HL-60 (cell line): ENCODE measurements around the gene FNDC3B.
A peak's percentile ranks its signal among the peaks of the same experiment; 100 is the strongest.

ENCODE experiments used
- DNase-seq, 2 experiments: peaks; one replicate each; pipeline ENCODE4 v3.0.0-alpha.2; 2010 to 2020; ENCODE audit warnings: low read depth in 1 of 2, low spot score in 1 of 2
- H3K27ac ChIP-seq: fragments of 250-450 bp; sonication (Bioruptor Pico); replicated peaks from 2 replicates; pipeline ENCODE4 v1.5.1; 2020; ENCODE audit warnings: mild to moderate bottlenecking, moderate library complexity
- H3K27me3 ChIP-seq: fragments of 250-450 bp; sonication (Bioruptor Pico); 2 replicates; pipeline ENCODE4 v1.5.1; 2021; ENCODE audit warnings: mild to moderate bottlenecking, moderate library complexity; ENCODE audit not compliant: insufficient read depth, poor library complexity, severe bottlenecking
- H3K4me3 ChIP-seq: replicated peaks from 2 replicates; pipeline ENCODE4 v1.5.1; 2011; ENCODE audit warnings: mild to moderate bottlenecking, control low read depth, low read length; ENCODE audit not compliant: insufficient read depth
- CTCF ChIP-seq: IDR thresholded peaks from one replicate; pipeline ENCODE4 v1.5.1; 2011; ENCODE audit warnings: low read length, control low read depth, inconsistent platforms; ENCODE audit not compliant: insufficient read depth
- GABPA ChIP-seq: IDR thresholded peaks from 2 replicates; pipeline ENCODE4 v1.6.1; 2012; ENCODE audit warnings: low read depth
- POLR2AphosphoS5 ChIP-seq: IDR thresholded peaks from 2 replicates; pipeline ENCODE4 v1.6.1; 2012; ENCODE audit warnings: low read depth
- SPI1 ChIP-seq: IDR thresholded peaks from 2 replicates; pipeline ENCODE4 v1.6.1; 2012; ENCODE audit warnings: low read depth, mild to moderate bottlenecking, borderline replicate concordance
- TF ChIP-seq, protein P1 (sequence below): IDR thresholded peaks from 2 replicates; pipeline ENCODE4 v1.6.1; 2012; ENCODE audit warnings: low read depth; ENCODE audit not compliant: insufficient replicate concordance

FNDC3B gene

GRCh38 chr3:172398484-172398883, 359.1 kb downstream of the FNDC3B start:
- TF ChIP-seq CTCF (no peak), GABPA (no peak), POLR2AphosphoS5 (no peak), SPI1 (no peak)
- TF ChIP-seq, protein P1, sequence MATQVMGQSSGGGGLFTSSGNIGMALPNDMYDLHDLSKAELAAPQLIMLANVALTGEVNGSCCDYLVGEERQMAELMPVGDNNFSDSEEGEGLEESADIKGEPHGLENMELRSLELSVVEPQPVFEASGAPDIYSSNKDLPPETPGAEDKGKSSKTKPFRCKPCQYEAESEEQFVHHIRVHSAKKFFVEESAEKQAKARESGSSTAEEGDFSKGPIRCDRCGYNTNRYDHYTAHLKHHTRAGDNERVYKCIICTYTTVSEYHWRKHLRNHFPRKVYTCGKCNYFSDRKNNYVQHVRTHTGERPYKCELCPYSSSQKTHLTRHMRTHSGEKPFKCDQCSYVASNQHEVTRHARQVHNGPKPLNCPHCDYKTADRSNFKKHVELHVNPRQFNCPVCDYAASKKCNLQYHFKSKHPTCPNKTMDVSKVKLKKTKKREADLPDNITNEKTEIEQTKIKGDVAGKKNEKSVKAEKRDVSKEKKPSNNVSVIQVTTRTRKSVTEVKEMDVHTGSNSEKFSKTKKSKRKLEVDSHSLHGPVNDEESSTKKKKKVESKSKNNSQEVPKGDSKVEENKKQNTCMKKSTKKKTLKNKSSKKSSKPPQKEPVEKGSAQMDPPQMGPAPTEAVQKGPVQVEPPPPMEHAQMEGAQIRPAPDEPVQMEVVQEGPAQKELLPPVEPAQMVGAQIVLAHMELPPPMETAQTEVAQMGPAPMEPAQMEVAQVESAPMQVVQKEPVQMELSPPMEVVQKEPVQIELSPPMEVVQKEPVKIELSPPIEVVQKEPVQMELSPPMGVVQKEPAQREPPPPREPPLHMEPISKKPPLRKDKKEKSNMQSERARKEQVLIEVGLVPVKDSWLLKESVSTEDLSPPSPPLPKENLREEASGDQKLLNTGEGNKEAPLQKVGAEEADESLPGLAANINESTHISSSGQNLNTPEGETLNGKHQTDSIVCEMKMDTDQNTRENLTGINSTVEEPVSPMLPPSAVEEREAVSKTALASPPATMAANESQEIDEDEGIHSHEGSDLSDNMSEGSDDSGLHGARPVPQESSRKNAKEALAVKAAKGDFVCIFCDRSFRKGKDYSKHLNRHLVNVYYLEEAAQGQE: no peak
- H3K4me3 ChIP-seq: no peak overlapping the region
- no peaks in the 10 kb centered on the region for H3K27me3 ChIP-seq
- no peak for DNase-seq
- no peak overlapping the region for H3K27ac ChIP-seq

- no peak overlapping the region for H3K27ac ChIP-seq
- no peak for DNase-seq
- H3K4me3 ChIP-seq: no peak overlapping the region
- no peaks in the 10 kb centered on the region for H3K27me3 ChIP-seq
- TF ChIP-seq POLR2AphosphoS5 (no peak), GABPA (no peak), CTCF (no peak), SPI1 (no peak)
- TF ChIP-seq, protein P1: no peak
Measured at GRCh38 chr3:172402090-172402489, 362.7 kb downstream of the FNDC3B start.

GRCh38 chr3:172402892-172403643, 363.7 kb downstream of the FNDC3B start:
- DNase-seq: no peak
- no peak overlapping the region for H3K27ac ChIP-seq
- TF ChIP-seq POLR2AphosphoS5: peak; percentile 42
- no peak for TF ChIP-seq GABPA
- no peak overlapping the region for H3K4me3 ChIP-seq
- H3K27me3 ChIP-seq: no peaks in the 10 kb centered on the region

DNA sequence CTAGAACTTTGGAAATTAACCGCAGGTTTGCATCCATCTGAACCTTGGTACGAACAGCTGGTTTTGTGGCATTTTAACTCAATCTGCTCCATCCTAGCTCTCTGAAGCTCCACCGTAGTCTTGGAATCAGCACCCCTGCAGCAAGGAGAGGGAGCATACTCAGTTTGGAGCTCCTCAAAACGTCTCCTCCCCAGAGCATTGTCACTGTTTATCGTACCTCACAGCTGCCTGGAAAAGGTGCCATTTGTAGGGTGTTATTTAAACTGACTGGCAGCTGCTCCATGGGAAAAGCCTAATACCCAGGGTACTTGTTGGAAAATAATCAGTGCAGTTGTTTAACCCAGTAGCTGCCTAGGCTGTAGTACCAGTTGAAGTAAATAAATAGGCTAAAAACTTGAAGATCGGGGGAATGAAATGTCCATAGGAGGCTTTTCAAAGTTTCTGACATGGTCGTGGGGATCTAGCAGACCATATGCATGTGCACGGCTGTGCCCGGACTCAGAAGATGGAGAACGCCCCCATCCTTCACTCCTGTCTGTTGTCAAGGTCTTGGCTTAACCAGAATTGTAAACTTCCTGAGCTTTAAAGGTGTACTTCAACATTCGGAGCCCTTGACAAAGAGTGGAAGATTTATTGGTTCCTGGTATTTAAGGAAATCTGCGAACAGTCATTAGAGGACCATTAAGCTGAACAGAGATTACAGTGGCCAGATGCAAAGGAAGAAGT, 365.0 kb downstream of the FNDC3B start:
- Histone ChIP-seq H3K4me3 (no peak overlapping the region), H3K27ac (no peak overlapping the region), H3K27me3 (no peaks in the 10 kb centered on the region)
- TF ChIP-seq CTCF (no peak), POLR2AphosphoS5 (0 out of 2 replicates have a peak, but pooled peaks have one; percentile 3)
- no peak for DNase-seq
